ENCODE measurements around the gene COMMD1. TPM values are rescaled to one million over a fixed set of nuclear protein-coding genes. Genes with fewer than 3 reads are reported as not detected.
"Not testable (repeated sequence)": the region's sequence is repeated elsewhere in the genome, so short reads cannot be mapped to it uniquely, and the experiment has no call there.

The COMMD1 gene
- total RNA-seq, 1 experiment from 2014 or later: 41.4 TPM

DNA sequence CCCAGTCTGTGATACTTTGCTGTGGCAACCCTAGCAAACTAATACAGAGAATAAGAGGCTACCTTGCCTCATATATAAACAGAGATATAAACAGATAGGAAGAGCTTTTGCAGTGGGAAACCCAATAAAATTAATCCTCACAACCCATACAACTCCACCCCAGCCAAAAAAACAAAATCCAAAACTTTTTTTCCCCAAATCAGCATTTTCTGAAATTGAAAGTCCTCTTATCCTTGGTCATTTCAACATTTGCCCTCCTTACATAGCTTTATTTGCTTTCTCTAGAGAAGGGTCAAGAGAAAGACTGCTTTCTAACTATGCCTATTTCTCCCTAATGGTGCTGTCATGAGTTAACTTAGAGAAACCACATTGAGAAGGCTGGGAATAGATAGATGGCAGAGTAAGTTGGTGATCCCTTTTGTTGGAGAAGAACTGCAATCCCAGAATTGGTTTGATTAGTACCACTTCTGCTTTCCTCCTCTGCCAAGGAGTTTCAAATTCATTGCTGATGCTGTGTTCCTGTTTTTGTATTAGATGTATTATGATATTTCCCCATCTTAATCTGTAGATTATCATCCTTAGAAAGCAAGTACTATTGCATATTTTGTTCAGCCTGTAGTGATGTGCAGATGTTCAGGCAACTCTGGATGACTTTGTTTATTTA lies 214.0 kb downstream of the COMMD1 start:
- H3K36me3 ChIP-seq (ENCODE audit: insufficient read depth, low read length, poor library complexity, severe bottlenecking): no peaks in the 10 kb centered on the region
- no peak overlapping the region for H3K27ac ChIP-seq (ENCODE audit: low read depth, low read length, poor library complexity, severe bottlenecking)
- no peaks in the 10 kb centered on the region for H3K27me3 ChIP-seq (replicated peaks; ENCODE audit: insufficient read depth, low read depth, low read length, poor library complexity)
- H3K4me1 ChIP-seq (ENCODE audit: insufficient read depth, low read length, poor library complexity, severe bottlenecking): peaks cover 4% of the 10 kb centered on the region
- TF ChIP-seq EZH2 (IDR thresholded peaks at IDR 0.05; ENCODE audit: borderline replicate concordance, low read depth, low read length, poor library complexity, severe bottlenecking): no peak
- no peaks in the 10 kb centered on the region for H3K9me3 ChIP-seq (ENCODE audit: low read depth, low read length, poor library complexity, severe bottlenecking)
- intact Hi-C loops (cut with micrococcal nuclease; ENCODE audit: unreplicated experiment): no loop called here
- no peak overlapping the region for H3K4me3 ChIP-seq (ENCODE audit: low read depth, low read length, poor library complexity, severe bottlenecking)
- no TSS peak for BruUV-seq (replicated peaks)
- ChIA-PET CTCF (no interaction called here), POLR2A (ENCODE audit: low non-redundant PET) (no interaction called here)
- no peak for DNase-seq (ENCODE audit: low spot score)

DNA sequence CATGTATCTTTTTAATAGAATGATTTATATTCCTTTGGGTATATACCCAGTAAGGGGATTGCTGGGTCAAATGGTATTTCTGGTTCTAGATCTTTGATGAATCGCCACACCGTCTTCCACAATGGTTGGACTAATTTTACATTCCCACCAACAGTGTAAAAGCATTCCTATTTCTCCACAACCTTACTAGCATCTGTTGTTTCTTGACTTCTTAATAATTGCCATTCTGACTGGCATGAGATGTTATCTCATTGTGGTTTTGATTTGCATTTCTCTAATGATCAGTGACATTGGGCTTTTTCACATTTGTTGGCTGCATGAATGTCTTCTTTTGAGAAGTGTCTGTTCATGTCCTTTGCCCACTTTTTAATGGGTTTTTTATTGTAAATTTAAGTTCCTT lies 220.8 kb downstream of the COMMD1 start:
- H3K9me3 ChIP-seq (ENCODE audit: low read depth, low read length, poor library complexity, severe bottlenecking); DNase-seq (ENCODE audit: low spot score); H3K4me1 ChIP-seq (ENCODE audit: insufficient read depth, low read length, poor library complexity, severe bottlenecking); H3K27ac ChIP-seq (ENCODE audit: low read depth, low read length, poor library complexity, severe bottlenecking); intact Hi-C loops (cut with micrococcal nuclease; ENCODE audit: unreplicated experiment); H3K4me3 ChIP-seq (ENCODE audit: low read depth, low read length, poor library complexity, severe bottlenecking); BruUV-seq (replicated peaks); CTCF ChIA-PET; POLR2A ChIA-PET (ENCODE audit: low non-redundant PET); H3K36me3 ChIP-seq (ENCODE audit: insufficient read depth, low read length, poor library complexity, severe bottlenecking); H3K27me3 ChIP-seq (replicated peaks; ENCODE audit: insufficient read depth, low read depth, low read length, poor library complexity): not testable (repeated sequence)

DNA sequence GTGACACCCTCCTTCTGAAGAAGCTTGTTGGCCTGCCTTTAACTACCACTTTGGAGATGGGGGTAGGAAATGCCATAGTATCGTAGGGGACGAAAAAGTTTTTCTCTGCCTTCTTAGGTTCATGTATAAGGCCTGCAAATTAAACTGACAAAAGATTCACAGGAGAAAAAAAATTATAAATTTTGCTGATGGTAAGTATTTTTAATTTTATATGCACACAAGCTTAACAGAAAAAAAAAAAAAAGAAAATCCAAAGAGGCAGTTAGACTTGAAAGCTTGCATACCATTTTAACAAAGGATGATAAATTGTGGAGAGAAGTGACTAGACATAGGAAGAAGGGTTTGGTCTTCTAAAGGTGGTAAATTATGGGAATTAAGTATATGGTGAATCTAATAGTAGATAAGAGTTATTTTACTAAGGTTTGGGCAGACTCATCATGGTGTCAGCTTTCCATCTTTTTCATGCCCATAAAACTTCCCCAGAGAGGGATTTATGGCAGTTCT lies 227.9 kb downstream of the COMMD1 start:
- no peaks in the 10 kb centered on the region for H3K9me3 ChIP-seq (ENCODE audit: low read depth, low read length, poor library complexity, severe bottlenecking)
- no peak overlapping the region for H3K27ac ChIP-seq (ENCODE audit: low read depth, low read length, poor library complexity, severe bottlenecking)
- intact Hi-C loops (cut with micrococcal nuclease; ENCODE audit: unreplicated experiment): no loop called here
- ChIA-PET POLR2A (ENCODE audit: low non-redundant PET) (no interaction called here), CTCF (no interaction called here)
- no peaks in the 10 kb centered on the region for H3K4me1 ChIP-seq (ENCODE audit: insufficient read depth, low read length, poor library complexity, severe bottlenecking)
- no peaks in the 10 kb centered on the region for H3K36me3 ChIP-seq (ENCODE audit: insufficient read depth, low read length, poor library complexity, severe bottlenecking)
- DNase-seq (ENCODE audit: low spot score): no peak
- H3K4me3 ChIP-seq (ENCODE audit: low read depth, low read length, poor library complexity, severe bottlenecking): no peak overlapping the region
- H3K27me3 ChIP-seq (replicated peaks; ENCODE audit: insufficient read depth, low read depth, low read length, poor library complexity): no peaks in the 10 kb centered on the region
- TF ChIP-seq, protein P1, sequence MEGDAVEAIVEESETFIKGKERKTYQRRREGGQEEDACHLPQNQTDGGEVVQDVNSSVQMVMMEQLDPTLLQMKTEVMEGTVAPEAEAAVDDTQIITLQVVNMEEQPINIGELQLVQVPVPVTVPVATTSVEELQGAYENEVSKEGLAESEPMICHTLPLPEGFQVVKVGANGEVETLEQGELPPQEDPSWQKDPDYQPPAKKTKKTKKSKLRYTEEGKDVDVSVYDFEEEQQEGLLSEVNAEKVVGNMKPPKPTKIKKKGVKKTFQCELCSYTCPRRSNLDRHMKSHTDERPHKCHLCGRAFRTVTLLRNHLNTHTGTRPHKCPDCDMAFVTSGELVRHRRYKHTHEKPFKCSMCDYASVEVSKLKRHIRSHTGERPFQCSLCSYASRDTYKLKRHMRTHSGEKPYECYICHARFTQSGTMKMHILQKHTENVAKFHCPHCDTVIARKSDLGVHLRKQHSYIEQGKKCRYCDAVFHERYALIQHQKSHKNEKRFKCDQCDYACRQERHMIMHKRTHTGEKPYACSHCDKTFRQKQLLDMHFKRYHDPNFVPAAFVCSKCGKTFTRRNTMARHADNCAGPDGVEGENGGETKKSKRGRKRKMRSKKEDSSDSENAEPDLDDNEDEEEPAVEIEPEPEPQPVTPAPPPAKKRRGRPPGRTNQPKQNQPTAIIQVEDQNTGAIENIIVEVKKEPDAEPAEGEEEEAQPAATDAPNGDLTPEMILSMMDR (conservative IDR thresholded peaks at IDR 0.05; ENCODE audit: low read depth, low read length): no peak
- no peak for TF ChIP-seq EZH2 (IDR thresholded peaks at IDR 0.05; ENCODE audit: borderline replicate concordance, low read depth, low read length, poor library complexity, severe bottlenecking)
- no TSS peak for BruUV-seq (replicated peaks)

DNA sequence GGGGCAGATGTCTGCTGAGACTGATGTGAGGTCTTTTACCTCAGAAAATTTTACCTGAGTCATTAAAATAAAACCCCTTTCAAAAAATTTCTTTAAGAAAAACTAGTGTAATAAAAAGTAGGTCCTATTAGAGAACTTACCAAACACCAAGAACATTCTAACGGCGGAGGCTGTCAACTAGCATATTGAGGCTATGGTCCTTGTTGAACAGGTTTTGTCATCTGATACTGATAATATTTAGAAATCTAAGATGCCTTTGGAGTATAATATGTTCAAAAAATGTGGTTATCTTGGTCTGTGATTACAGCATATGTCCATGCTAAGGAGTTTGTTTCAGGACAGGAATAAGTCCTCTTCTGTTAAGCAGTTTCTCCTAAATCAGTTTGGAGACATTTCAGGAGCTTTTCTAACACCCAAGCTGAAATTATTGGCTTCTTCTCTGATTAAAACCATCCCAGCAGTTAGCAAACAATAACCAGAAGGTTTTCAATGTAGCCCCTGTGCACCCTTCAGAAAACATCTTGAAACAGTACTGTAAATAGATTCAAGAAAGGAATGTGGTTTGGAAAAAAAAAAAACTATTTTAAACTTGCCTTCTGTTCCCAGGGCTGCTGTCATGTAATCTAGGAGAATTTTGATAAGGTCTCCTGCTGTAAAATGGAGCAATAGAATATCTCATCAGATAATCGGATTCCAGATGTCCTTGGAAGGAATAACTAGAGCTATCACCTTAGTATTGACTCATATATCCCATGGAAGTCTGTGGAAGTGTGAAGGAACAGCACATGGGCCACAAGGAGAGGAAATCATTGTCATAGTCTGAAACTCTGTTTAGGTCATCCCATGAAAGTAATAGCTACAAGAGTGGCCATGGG lies 231.7 kb downstream of the COMMD1 start:
- no peak for TF ChIP-seq EZH2 (IDR thresholded peaks at IDR 0.05; ENCODE audit: borderline replicate concordance, low read depth, low read length, poor library complexity, severe bottlenecking)
- TF ChIP-seq, protein P1 (conservative IDR thresholded peaks at IDR 0.05; ENCODE audit: low read depth, low read length): no peak
- Histone ChIP-seq H3K36me3 (ENCODE audit: insufficient read depth, low read length, poor library complexity, severe bottlenecking) (no peaks in the 10 kb centered on the region), H3K4me1 (ENCODE audit: insufficient read depth, low read length, poor library complexity, severe bottlenecking) (no peaks in the 10 kb centered on the region), H3K27ac (ENCODE audit: low read depth, low read length, poor library complexity, severe bottlenecking) (no peak overlapping the region), H3K9me3 (ENCODE audit: low read depth, low read length, poor library complexity, severe bottlenecking) (no peaks in the 10 kb centered on the region), H3K4me3 (ENCODE audit: low read depth, low read length, poor library complexity, severe bottlenecking) (no peak overlapping the region), H3K27me3 (replicated peaks; ENCODE audit: insufficient read depth, low read depth, low read length, poor library complexity) (no peaks in the 10 kb centered on the region)
- intact Hi-C loops (cut with micrococcal nuclease; ENCODE audit: unreplicated experiment): no loop called here
- CTCF ChIA-PET: interaction anchor here (0.7 kb wide), 1 partner anchor 1950 kb away, joined by 7 read pairs; no protein-coding TSS in a partner anchor
- POLR2A ChIA-PET (ENCODE audit: low non-redundant PET): no interaction called here
- DNase-seq (ENCODE audit: low spot score): no peak
- no TSS peak for BruUV-seq (replicated peaks)

Data from A673 (cell line).